C4-2B (cell line): Measurements from ENCODE around the gene RAPGEF1.

Source experiments
- CTCF ChIP-seq: fragments of 450-650 bp; conservative IDR thresholded peaks from 2 replicates; pipeline ENCODE4 v1.5.1; 2017; ENCODE audit warnings: mild to moderate bottlenecking
- ZFX ChIP-seq: fragments of 450-650 bp; IDR thresholded peaks from 2 replicates; pipeline ENCODE4 v1.6.1; 2017

DNA sequence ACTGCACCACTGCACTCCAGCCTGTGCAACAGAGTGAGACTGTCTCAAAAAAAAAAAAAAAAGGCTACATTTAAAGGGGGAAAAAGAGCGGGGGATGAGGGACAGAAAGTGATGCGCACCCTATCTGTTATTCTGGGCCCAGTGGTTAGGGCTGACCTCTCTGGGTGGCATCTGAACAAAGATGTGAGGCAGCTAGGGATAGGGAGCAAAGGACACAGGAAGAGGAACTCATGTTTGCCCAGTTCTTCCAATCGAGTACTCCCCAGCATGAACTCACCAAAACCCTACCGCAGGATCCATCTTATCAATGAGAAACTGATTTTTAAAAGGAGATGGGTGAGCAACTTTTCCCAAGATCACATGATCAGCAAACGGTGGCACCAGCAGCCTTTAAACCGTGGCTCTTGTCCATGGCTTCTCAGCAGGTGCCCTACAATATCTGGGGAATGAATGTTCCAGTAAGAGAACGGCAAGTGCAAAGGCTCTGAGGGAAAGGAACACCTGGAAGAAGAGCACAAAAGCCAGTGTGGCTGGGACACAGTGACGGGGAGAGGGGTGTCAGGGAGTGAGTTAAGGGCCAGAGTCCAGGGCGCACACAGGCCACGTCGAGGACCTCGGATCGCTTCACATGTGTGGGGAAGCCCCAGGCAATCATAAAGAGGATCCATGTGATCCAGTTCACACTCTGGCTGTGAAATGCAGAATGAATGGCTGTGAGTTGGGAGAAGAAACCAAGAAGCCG is 22.0 kb downstream of the RAPGEF1 start:
- TF ChIP-seq CTCF (no peak), ZFX (0 out of 2 replicates have a peak, but pooled peaks have one; percentile 8)
